ENCODE results near the gene RXFP1.

- TF ChIP-seq CTCF (IDR thresholded peaks at IDR 0.05) = no peak
- no peak for TF ChIP-seq POLR2A (IDR thresholded peaks at IDR 0.05)
Measured at GRCh38 chr4:158625544-158625943, 103.9 kb downstream of the RXFP1 start.

Measured in ovary (tissue), 3 donors.